HL-60 (cell line): ENCODE measurements around the gene IGFLR1.

Experiments
- POLR2AphosphoS5 ChIP-seq: IDR thresholded peaks from 2 replicates; pipeline ENCODE4 v1.6.1; 2012; ENCODE audit warnings: low read depth
- TF ChIP-seq, protein P1 (sequence below): IDR thresholded peaks from one replicate; pipeline ENCODE4 v1.5.1; 2011; ENCODE audit warnings: low read length, control low read depth, inconsistent platforms; ENCODE audit not compliant: insufficient read depth
- TF ChIP-seq, protein P2 (sequence below): IDR thresholded peaks from 2 replicates; pipeline ENCODE4 v1.6.1; 2012; ENCODE audit warnings: low read depth; ENCODE audit not compliant: insufficient replicate concordance

DNA sequence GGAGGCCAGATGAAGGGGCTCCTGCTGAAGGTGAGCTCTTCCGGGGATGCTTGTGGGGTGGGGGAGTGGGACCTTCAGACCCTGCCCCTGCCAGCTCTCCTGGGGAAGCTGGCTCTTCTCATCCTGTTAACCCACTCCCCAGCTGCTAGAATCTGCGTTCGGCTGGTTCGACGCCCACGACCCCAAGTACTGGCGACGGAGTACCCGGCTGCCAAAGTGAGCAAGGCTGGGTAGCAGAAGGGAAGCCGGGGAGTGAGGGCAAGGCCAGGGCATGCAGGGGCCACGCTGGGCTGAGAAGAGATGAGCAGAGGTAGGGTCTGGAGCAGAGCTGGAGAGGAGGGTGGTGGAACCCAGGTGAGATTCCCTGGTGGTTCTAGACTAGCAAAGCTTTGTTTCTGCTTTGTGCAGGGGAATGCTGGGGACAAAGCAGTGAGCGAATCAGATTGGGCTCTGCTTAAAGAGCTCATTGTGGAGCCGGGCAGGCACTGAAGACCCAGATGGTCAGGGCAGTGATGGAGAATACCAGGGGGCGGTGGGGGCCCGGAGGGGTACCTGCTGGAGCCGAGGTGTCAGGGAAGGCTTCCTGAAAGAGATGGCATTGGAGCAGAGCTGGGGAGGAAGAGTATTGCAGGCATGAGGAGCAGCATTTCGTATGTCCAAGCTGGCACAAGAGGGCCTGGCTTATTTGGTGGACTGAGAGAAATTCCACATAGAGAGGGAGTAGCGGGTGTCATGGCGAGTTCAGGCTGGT, 14.1 kb downstream of the IGFLR1 start:
- TF ChIP-seq, protein P1, sequence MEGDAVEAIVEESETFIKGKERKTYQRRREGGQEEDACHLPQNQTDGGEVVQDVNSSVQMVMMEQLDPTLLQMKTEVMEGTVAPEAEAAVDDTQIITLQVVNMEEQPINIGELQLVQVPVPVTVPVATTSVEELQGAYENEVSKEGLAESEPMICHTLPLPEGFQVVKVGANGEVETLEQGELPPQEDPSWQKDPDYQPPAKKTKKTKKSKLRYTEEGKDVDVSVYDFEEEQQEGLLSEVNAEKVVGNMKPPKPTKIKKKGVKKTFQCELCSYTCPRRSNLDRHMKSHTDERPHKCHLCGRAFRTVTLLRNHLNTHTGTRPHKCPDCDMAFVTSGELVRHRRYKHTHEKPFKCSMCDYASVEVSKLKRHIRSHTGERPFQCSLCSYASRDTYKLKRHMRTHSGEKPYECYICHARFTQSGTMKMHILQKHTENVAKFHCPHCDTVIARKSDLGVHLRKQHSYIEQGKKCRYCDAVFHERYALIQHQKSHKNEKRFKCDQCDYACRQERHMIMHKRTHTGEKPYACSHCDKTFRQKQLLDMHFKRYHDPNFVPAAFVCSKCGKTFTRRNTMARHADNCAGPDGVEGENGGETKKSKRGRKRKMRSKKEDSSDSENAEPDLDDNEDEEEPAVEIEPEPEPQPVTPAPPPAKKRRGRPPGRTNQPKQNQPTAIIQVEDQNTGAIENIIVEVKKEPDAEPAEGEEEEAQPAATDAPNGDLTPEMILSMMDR, result no peak
- TF ChIP-seq, protein P2, sequence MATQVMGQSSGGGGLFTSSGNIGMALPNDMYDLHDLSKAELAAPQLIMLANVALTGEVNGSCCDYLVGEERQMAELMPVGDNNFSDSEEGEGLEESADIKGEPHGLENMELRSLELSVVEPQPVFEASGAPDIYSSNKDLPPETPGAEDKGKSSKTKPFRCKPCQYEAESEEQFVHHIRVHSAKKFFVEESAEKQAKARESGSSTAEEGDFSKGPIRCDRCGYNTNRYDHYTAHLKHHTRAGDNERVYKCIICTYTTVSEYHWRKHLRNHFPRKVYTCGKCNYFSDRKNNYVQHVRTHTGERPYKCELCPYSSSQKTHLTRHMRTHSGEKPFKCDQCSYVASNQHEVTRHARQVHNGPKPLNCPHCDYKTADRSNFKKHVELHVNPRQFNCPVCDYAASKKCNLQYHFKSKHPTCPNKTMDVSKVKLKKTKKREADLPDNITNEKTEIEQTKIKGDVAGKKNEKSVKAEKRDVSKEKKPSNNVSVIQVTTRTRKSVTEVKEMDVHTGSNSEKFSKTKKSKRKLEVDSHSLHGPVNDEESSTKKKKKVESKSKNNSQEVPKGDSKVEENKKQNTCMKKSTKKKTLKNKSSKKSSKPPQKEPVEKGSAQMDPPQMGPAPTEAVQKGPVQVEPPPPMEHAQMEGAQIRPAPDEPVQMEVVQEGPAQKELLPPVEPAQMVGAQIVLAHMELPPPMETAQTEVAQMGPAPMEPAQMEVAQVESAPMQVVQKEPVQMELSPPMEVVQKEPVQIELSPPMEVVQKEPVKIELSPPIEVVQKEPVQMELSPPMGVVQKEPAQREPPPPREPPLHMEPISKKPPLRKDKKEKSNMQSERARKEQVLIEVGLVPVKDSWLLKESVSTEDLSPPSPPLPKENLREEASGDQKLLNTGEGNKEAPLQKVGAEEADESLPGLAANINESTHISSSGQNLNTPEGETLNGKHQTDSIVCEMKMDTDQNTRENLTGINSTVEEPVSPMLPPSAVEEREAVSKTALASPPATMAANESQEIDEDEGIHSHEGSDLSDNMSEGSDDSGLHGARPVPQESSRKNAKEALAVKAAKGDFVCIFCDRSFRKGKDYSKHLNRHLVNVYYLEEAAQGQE, result no peak
- TF ChIP-seq POLR2AphosphoS5, result no peak
